Transverse colon (tissue), 4 donors: ENCODE data around the gene FREY1. TPM values are rescaled to one million over a fixed set of nuclear protein-coding genes. Genes with fewer than 3 reads are reported as not detected.

ENCODE experiments used
- DNase-seq: peaks from one replicate; pipeline ENCODE4 v3.0.0-alpha.2; 2019
- H3K27ac ChIP-seq, 4 donors: fragments of 200-600 bp; sonication (generic); 2 replicates each; pipeline ENCODE4 v1.5.1; 2016 to 2018; ENCODE audit warnings: inconsistent platforms in 4 of 4
- H3K27me3 ChIP-seq: fragments of 200-600 bp; sonication (generic); 2 replicates; pipeline ENCODE4 v1.5.1; 2017; ENCODE audit warnings: inconsistent platforms
- H3K36me3 ChIP-seq, 4 donors: fragments of 200-600 bp; sonication (generic); 2 replicates each; pipeline ENCODE4 v1.5.1; 2017 to 2019; ENCODE audit warnings: inconsistent platforms in 4 of 4
- H3K4me1 ChIP-seq, 4 donors: fragments of 200-600 bp; sonication (generic); 2 replicates each; pipeline ENCODE4 v1.5.1; 2017 to 2020; ENCODE audit warnings: inconsistent platforms in 4 of 4
- H3K4me3 ChIP-seq, 4 donors: fragments of 200-600 bp; sonication (generic); 1 replicate in 1 of 4; 2 replicates in 3 of 4; pipeline versions ENCODE4 v1.5.1 to v1.6.1; 2017 to 2019; ENCODE audit warnings: inconsistent platforms in 4 of 4
- H3K9me3 ChIP-seq, 2 donors: fragments of 200-600 bp; sonication (generic); 2 replicates each; pipeline ENCODE4 v1.5.1; 2017 to 2019; ENCODE audit warnings: inconsistent platforms in 2 of 2
- EP300 ChIP-seq: sonication (generic); formaldehyde crosslinking; IDR thresholded peaks from one replicate; pipeline ENCODE4 v1.6.1; 2017; ENCODE audit warnings: antibody characterized with exemption, low read depth
- POLR2A ChIP-seq: fragments of 450-650 bp; IDR thresholded peaks from one replicate; pipeline ENCODE4 v1.6.1; 2016; ENCODE audit warnings: antibody characterized with exemption, mild to moderate bottlenecking, moderate library complexity
- POLR2AphosphoS5 ChIP-seq, 3 donors: sonication (generic); formaldehyde crosslinking; IDR thresholded peaks; one replicate each; pipeline ENCODE4 v1.6.1; 2016; ENCODE audit warnings: antibody characterized with exemption in 3 of 3
- WGBS, 2 donors: methylation state at CpG; one replicate each; pipeline ENCODE4 v1.1.5; 2018; ENCODE audit warnings: low coverage in 1 of 2; 5-methylcytosine and 5-hydroxymethylcytosine counted together
- in situ Hi-C, 4 donors: fragments of 200-750 bp; cut with MboI; loops; one replicate each; pipeline versions ENCODE4 v1.15.0 to v1.15.1; 2017; ENCODE audit warnings: low sequenced_read_pairs in 3 of 4, low pct_ligation_motif_present in 1 of 4, low pct_unique_long_range_greater_than_20kb in 1 of 4
- intact Hi-C: fragments of 100-400 bp; cut with DNase I; formaldehyde crosslinking; loops from one replicate; pipeline ENCODE4 v1.15.1; 2023; ENCODE audit warnings: low total_unique reads
- total RNA-seq, 4 donors: library from RNA; depleted of rRNA; stranded (reverse); fragments of >200 nt; gene quantifications; one replicate each; pipeline ENCODE4 v1.1.0, GENCODE V29; 2016
- TF ChIP-seq, protein P1 (sequence below), 5 experiments: fragments of 200-600 bp in 3 of 5; fragments of 450-650 bp in 2 of 5; sonication (generic) in 3 of 5; IDR thresholded peaks; 1 replicate in 2 of 5; 2 replicates in 3 of 5; pipeline ENCODE4 v1.5.1; 2016 to 2017; ENCODE audit warnings: antibody characterized with exemption in 5 of 5, inconsistent platforms in 3 of 5, mild to moderate bottlenecking in 2 of 5, moderate library complexity in 1 of 5

The FREY1 gene
- total RNA-seq, 4 donors from 2014 or later = 0.82 to 2.7 TPM; not detected in 2

DNA sequence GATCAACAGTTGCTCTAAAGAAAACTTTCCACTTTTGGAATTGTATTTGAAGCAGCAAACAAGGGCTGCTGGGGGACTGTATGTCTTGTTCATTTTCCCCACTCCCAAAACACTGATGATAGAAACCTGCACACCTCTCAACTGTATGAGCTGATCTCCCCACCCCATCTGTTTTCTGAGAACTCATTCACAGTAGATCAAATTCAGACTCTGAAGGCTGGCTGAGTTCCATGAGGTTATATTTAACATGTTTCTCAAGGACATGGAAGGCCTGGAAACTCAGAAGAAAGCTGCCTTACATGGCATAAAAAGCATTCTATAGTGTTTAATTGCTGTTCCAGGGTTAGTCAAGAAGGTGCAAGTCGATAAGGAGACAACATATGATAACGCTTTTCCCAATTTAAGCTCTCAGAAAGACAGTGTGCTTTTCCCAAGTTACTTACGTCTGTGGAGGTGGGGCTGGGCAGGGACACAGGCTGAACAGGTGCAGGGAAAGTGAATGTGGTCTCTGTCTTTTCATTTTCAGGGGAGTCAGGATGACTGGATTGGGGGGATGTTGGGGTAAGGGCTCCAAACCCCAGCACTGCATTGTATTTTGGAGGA is 38.4 kb upstream of the FREY1 start:
- Histone ChIP-seq H3K36me3 (peaks cover 0 to 35% (median 8%) of the 10 kb centered on the region in 4 donors), H3K4me3 (no peak overlapping the region), H3K4me1 (no peaks in the 10 kb centered on the region), H3K27me3 (no peaks in the 10 kb centered on the region), H3K9me3 (no peaks in the 10 kb centered on the region), H3K27ac (no peak overlapping the region)
- 67 to 92% methylated on average over 1 to 3 of the region's 3 CpGs for WGBS, 2 donors
- in situ Hi-C loops (no loop called here), intact Hi-C loops (no loop called here)
- no peak for DNase-seq
- TF ChIP-seq POLR2A (no peak), EP300 (no peak), POLR2AphosphoS5 (IDR thresholded peaks at IDR 0.05) (no peak)
- TF ChIP-seq, protein P1, sequence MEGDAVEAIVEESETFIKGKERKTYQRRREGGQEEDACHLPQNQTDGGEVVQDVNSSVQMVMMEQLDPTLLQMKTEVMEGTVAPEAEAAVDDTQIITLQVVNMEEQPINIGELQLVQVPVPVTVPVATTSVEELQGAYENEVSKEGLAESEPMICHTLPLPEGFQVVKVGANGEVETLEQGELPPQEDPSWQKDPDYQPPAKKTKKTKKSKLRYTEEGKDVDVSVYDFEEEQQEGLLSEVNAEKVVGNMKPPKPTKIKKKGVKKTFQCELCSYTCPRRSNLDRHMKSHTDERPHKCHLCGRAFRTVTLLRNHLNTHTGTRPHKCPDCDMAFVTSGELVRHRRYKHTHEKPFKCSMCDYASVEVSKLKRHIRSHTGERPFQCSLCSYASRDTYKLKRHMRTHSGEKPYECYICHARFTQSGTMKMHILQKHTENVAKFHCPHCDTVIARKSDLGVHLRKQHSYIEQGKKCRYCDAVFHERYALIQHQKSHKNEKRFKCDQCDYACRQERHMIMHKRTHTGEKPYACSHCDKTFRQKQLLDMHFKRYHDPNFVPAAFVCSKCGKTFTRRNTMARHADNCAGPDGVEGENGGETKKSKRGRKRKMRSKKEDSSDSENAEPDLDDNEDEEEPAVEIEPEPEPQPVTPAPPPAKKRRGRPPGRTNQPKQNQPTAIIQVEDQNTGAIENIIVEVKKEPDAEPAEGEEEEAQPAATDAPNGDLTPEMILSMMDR (IDR thresholded peaks at IDR 0.05) = no peak

DNA sequence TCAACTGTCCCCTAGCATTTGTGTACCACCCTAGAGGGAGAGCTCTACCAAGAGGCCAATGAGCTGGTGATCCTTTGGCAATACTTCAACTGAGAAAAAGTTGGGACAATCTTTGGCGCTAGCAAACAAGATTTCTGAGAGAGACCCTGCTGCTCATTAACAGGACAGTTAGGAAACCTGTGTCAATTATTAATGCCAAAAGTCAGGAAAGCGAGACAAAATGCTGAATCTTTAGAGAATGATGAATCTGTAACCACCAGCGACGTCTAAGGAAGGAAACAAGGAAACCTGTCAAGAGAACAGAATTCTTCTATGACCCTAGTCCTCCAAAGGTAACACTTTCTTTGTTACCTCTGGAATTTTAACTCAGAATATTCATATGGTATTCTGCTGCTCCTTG is 35.3 kb upstream of the FREY1 start:
- no peak overlapping the region for H3K4me3 ChIP-seq
- intact Hi-C loops = no loop called here
- in situ Hi-C loops = no loop called here
- no peak overlapping the region for H3K27ac ChIP-seq
- H3K9me3 ChIP-seq = no peaks in the 10 kb centered on the region
- H3K4me1 ChIP-seq = no peaks in the 10 kb centered on the region
- no peak for DNase-seq
- 98 to 100% methylated on average over 3 to 4 of the region's 4 CpGs for WGBS, 2 donors
- H3K36me3 ChIP-seq = peaks cover 0 to 23% (median 9%) of the 10 kb centered on the region in 4 donors
- no peak for TF ChIP-seq EP300
- no peaks in the 10 kb centered on the region for H3K27me3 ChIP-seq

- Histone ChIP-seq H3K9me3 (no peaks in the 10 kb centered on the region), H3K27me3 (no peaks in the 10 kb centered on the region), H3K36me3 (peaks cover 0 to 21% (median 8%) of the 10 kb centered on the region in 4 donors), H3K4me1 (no peaks in the 10 kb centered on the region), H3K4me3 (no peak overlapping the region), H3K27ac (no peak overlapping the region)
- TF ChIP-seq EP300 = no peak
- TF ChIP-seq POLR2A = no peak
- TF ChIP-seq, protein P1 (IDR thresholded peaks at IDR 0.05) = no peak
- TF ChIP-seq POLR2AphosphoS5 (IDR thresholded peaks at IDR 0.05) = no peak
- no peak for DNase-seq
- intact Hi-C loops = no loop called here
- in situ Hi-C loops = no loop called here
- 87 to 100% methylated on average over 1 to 4 of the region's 4 CpGs for WGBS, 2 donors
Observed at GRCh38 chr11:45941285-45941684, 34.2 kb upstream of the FREY1 start.

- Histone ChIP-seq H3K27me3 (no peaks in the 10 kb centered on the region), H3K4me3 (no peak overlapping the region), H3K4me1 (no peaks in the 10 kb centered on the region), H3K36me3 (peaks cover 0 to 24% (median 8%) of the 10 kb centered on the region in 4 donors), H3K9me3 (no peaks in the 10 kb centered on the region), H3K27ac (no peak overlapping the region)
- intact Hi-C loops = no loop called here
- 89 to 100% methylated on average over 2 of the region's 2 CpGs for WGBS, 2 donors
- in situ Hi-C loops = no loop called here
- TF ChIP-seq POLR2A (no peak), POLR2AphosphoS5 (IDR thresholded peaks at IDR 0.05) (no peak), EP300 (no peak)
- TF ChIP-seq, protein P1 (IDR thresholded peaks at IDR 0.05) = no peak
- no peak for DNase-seq
Observed at GRCh38 chr11:45939836-45940235, 32.8 kb upstream of the FREY1 start.

- 96% methylated on average over 10 of the region's 10 CpGs; no CpG with 5 or more reads in 1 of the 2 donors for WGBS, 2 donors
- Histone ChIP-seq H3K27me3 (no peaks in the 10 kb centered on the region), H3K4me1 (no peaks in the 10 kb centered on the region), H3K36me3 (peaks cover 0 to 37% (median 15%) of the 10 kb centered on the region in 4 donors), H3K27ac (no peak overlapping the region), H3K9me3 (no peaks in the 10 kb centered on the region), H3K4me3 (no peak overlapping the region)
- DNase-seq = no peak
- in situ Hi-C loops (no loop called here), intact Hi-C loops (no loop called here)
- TF ChIP-seq POLR2A (no peak), EP300 (no peak), POLR2AphosphoS5 (IDR thresholded peaks at IDR 0.05) (no peak)
- TF ChIP-seq, protein P1 (IDR thresholded peaks at IDR 0.05) = no peak
Observed at GRCh38 chr11:45937916-45938315, 30.8 kb upstream of the FREY1 start.
